C4-2B (cell line): ENCODE measurements around the gene KRTAP6-2.

Experiments used
- ZFX ChIP-seq: fragments of 450-650 bp; IDR thresholded peaks from 2 replicates; pipeline ENCODE4 v1.6.1; 2017
- TF ChIP-seq, protein P1 (sequence below): fragments of 450-650 bp; conservative IDR thresholded peaks from 2 replicates; pipeline ENCODE4 v1.5.1; 2017; ENCODE audit warnings: mild to moderate bottlenecking

DNA sequence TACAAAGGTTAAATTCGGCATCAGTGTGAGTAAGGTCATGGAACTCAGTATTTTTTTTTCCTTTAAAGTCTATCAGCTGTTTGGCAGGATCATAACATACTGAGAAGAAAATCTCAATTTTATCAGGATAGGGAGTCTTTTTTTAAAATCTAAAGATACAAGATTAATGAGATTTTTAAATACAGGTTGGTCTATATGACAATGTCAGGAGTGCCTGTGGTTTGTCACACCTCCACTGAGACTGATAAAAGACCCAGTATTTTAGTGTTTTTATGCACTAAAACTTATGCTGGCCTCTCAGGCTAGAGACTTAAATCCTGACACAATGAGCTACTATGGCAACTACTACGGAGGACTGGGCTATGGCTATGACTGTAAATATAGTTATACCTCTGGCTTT is 43.9 kb upstream of the KRTAP6-2 start, which contains the start of gene KRTAP20-3:
- TF ChIP-seq, protein P1, sequence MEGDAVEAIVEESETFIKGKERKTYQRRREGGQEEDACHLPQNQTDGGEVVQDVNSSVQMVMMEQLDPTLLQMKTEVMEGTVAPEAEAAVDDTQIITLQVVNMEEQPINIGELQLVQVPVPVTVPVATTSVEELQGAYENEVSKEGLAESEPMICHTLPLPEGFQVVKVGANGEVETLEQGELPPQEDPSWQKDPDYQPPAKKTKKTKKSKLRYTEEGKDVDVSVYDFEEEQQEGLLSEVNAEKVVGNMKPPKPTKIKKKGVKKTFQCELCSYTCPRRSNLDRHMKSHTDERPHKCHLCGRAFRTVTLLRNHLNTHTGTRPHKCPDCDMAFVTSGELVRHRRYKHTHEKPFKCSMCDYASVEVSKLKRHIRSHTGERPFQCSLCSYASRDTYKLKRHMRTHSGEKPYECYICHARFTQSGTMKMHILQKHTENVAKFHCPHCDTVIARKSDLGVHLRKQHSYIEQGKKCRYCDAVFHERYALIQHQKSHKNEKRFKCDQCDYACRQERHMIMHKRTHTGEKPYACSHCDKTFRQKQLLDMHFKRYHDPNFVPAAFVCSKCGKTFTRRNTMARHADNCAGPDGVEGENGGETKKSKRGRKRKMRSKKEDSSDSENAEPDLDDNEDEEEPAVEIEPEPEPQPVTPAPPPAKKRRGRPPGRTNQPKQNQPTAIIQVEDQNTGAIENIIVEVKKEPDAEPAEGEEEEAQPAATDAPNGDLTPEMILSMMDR: no peak
- TF ChIP-seq ZFX: no peak
